Ascending aorta (tissue), 2 donors: Measurements from ENCODE around the gene HTR4. TPM values are rescaled to one million over a fixed set of nuclear protein-coding genes. Genes with fewer than 3 reads are reported as not detected.

ENCODE experiments used
- DNase-seq, 2 donors: peaks; one replicate each; pipeline ENCODE4 v3.0.0-alpha.2; 2019; ENCODE audit warnings: low spot score in 2 of 2
- H3K27ac ChIP-seq, 2 donors: fragments of 200-600 bp; sonication (generic); one replicate each; pipeline ENCODE4 v1.5.1; 2016 to 2017; ENCODE audit warnings: mild to moderate bottlenecking in 1 of 2
- H3K27me3 ChIP-seq: fragments of 200-600 bp; sonication (generic); one replicate; pipeline ENCODE4 v1.5.1; 2017
- H3K36me3 ChIP-seq, 2 donors: fragments of 200-600 bp; sonication (generic); one replicate each; pipeline ENCODE4 v1.5.1; 2016
- H3K4me1 ChIP-seq, 2 donors: fragments of 200-600 bp; sonication (generic); one replicate each; pipeline ENCODE4 v1.5.1; 2016 to 2017; ENCODE audit warnings: mild to moderate bottlenecking in 1 of 2
- H3K4me3 ChIP-seq, 2 donors: fragments of 200-600 bp; sonication (generic); one replicate each; pipeline ENCODE4 v1.5.1; 2016 to 2017; ENCODE audit warnings: mild to moderate bottlenecking in 1 of 2
- H3K9me3 ChIP-seq, 2 donors: fragments of 200-600 bp; sonication (generic); one replicate each; pipeline ENCODE4 v1.5.1; 2016
- CTCF ChIP-seq, 3 experiments: fragments of 200-600 bp in 2 of 3; fragments of 450-650 bp in 1 of 3; sonication (generic) in 2 of 3; IDR thresholded peaks; one replicate each; pipeline ENCODE4 v1.5.1; 2016 to 2019; ENCODE audit warnings: antibody characterized with exemption in 3 of 3, mild to moderate bottlenecking in 1 of 3, moderate library complexity in 1 of 3
- intact Hi-C: fragments of 100-400 bp; cut with DNase I; formaldehyde crosslinking; loops from one replicate; pipeline ENCODE4 v1.15.1; 2023
- total RNA-seq: library from RNA; depleted of rRNA; stranded (reverse); fragments of >200 nt; gene quantifications from one replicate; pipeline ENCODE4 v1.1.0, GENCODE V29; 2016

The HTR4 gene
- total RNA-seq, 1 donor from 2014 or later = 0.21 TPM

- no peak for TF ChIP-seq CTCF (IDR thresholded peaks at IDR 0.05)
- Histone ChIP-seq H3K4me3 (no peak overlapping the region), H3K9me3 (no peaks in the 10 kb centered on the region), H3K27me3 (no peaks in the 10 kb centered on the region), H3K4me1 (peaks cover 0 to 2% of the 10 kb centered on the region in 2 donors), H3K36me3 (no peaks in the 10 kb centered on the region), H3K27ac (peak overlapping the region; percentile 22 to 65)
- no peak for DNase-seq
- intact Hi-C loops = no loop called here
These were observed 42.1 kb upstream of the HTR4 start for GRCh38 chr5:148696187-148697036.

GRCh38 chr5:148690945-148691344 lies 36.6 kb upstream of the HTR4 start:
- intact Hi-C loops = no loop called here
- Histone ChIP-seq H3K4me3 (no peak overlapping the region), H3K27me3 (no peaks in the 10 kb centered on the region), H3K36me3 (no peaks in the 10 kb centered on the region), H3K9me3 (peaks cover 0 to 9% of the 10 kb centered on the region in 2 donors), H3K4me1 (no peaks in the 10 kb centered on the region), H3K27ac (no peak overlapping the region)
- no peak for DNase-seq
- no peak for TF ChIP-seq CTCF (IDR thresholded peaks at IDR 0.05)

- no peak for DNase-seq
- Histone ChIP-seq H3K9me3 (peaks cover 0 to 9% of the 10 kb centered on the region in 2 donors), H3K4me3 (no peak overlapping the region), H3K36me3 (no peaks in the 10 kb centered on the region), H3K27ac (no peak overlapping the region), H3K27me3 (no peaks in the 10 kb centered on the region), H3K4me1 (peaks cover 0 to 5% of the 10 kb centered on the region in 2 donors)
- TF ChIP-seq CTCF (IDR thresholded peaks at IDR 0.05) = no peak
- intact Hi-C loops = no loop called here
These were observed 34.5 kb upstream of the HTR4 start for GRCh38 chr5:148688787-148689186.

GRCh38 chr5:148687871-148688270 lies 33.5 kb upstream of the HTR4 start:
- Histone ChIP-seq H3K4me1 (peaks cover 0 to 5% of the 10 kb centered on the region in 2 donors), H3K36me3 (no peaks in the 10 kb centered on the region), H3K9me3 (peaks cover 0 to 9% of the 10 kb centered on the region in 2 donors), H3K4me3 (no peak overlapping the region), H3K27ac (no peak overlapping the region), H3K27me3 (no peaks in the 10 kb centered on the region)
- TF ChIP-seq CTCF (IDR thresholded peaks at IDR 0.05) = no peak
- intact Hi-C loops = no loop called here
- no peak for DNase-seq

- TF ChIP-seq CTCF (IDR thresholded peaks at IDR 0.05) = no peak
- DNase-seq = no peak
- Histone ChIP-seq H3K36me3 (no peaks in the 10 kb centered on the region), H3K27ac (no peak overlapping the region), H3K27me3 (no peaks in the 10 kb centered on the region), H3K4me1 (peaks cover 0 to 5% of the 10 kb centered on the region in 2 donors), H3K9me3 (peaks cover 0 to 9% of the 10 kb centered on the region in 2 donors), H3K4me3 (no peak overlapping the region)
- intact Hi-C loops = no loop called here
These were observed 33.1 kb upstream of the HTR4 start for GRCh38 chr5:148687427-148687826.
